Left lobe of liver (tissue), 2 donors: ENCODE measurements around the gene S100A5. TPM values are rescaled to one million over a fixed set of nuclear protein-coding genes. Genes with fewer than 3 reads are reported as not detected.
"Not testable (repeated sequence)": the region's sequence is repeated elsewhere in the genome, so short reads cannot be mapped to it uniquely, and the experiment has no call there.

Source experiments
- ATAC-seq: fragments of 200-7000 bp; cut with Tn5 transposase; one replicate; pipeline ENCODE4 v1.9.1; 2020; ENCODE audit warnings: mild to moderate bottlenecking, moderate library complexity
- DNase-seq: peaks from one replicate; pipeline ENCODE4 v3.0.0-alpha.2; 2020; ENCODE audit warnings: low spot score
- total RNA-seq: library from RNA; stranded (reverse); gene quantifications from one replicate; pipeline ENCODE4 v1.2.1, GENCODE V29; 2021
- donor health status: DM: no; HTN: no; CAD: no; lungs with moderate emphysema.
- donor health status: DM: no; HTN: yes; CAD: no.

Gene S100A5
- total RNA-seq, 1 donor from 2014 or later = not detected

DNA sequence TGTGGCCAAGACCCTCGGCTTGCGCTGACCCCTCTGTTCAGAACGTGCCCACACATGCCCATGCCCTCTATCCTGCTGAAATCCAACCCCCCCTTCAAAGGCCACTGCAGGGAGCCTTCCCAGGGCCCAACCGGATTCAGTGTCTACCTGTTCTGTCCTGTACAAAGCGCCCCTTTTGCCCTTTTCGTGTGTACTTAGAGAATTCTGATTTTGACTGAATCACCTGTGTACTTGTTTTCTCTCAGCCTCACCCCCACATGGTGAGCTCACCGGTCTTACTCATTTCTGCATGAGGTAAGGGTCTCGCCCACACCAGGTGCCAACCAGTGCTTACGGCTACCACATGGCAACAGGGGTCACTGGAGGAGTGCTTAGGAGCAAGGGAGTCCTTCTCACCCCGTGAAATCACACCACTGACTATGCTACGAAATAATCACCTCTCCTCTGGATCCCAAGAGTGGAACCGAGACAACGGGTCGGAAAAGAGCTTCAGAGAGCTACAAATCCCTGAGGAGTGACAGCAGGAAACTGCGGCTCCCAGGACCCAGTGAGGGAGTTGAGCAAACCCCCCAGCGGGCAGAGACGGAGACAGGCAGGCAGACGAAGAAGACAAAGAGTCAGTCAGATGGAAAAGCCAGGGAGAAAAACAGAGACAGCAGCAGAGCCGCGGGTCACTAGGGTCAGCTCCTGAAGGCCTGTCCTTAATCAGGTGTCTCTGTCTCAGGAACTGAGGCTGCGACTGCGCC lies 27.1 kb upstream of the S100A5 start:
- ATAC-seq (no peak), DNase-seq (no peak)

DNA sequence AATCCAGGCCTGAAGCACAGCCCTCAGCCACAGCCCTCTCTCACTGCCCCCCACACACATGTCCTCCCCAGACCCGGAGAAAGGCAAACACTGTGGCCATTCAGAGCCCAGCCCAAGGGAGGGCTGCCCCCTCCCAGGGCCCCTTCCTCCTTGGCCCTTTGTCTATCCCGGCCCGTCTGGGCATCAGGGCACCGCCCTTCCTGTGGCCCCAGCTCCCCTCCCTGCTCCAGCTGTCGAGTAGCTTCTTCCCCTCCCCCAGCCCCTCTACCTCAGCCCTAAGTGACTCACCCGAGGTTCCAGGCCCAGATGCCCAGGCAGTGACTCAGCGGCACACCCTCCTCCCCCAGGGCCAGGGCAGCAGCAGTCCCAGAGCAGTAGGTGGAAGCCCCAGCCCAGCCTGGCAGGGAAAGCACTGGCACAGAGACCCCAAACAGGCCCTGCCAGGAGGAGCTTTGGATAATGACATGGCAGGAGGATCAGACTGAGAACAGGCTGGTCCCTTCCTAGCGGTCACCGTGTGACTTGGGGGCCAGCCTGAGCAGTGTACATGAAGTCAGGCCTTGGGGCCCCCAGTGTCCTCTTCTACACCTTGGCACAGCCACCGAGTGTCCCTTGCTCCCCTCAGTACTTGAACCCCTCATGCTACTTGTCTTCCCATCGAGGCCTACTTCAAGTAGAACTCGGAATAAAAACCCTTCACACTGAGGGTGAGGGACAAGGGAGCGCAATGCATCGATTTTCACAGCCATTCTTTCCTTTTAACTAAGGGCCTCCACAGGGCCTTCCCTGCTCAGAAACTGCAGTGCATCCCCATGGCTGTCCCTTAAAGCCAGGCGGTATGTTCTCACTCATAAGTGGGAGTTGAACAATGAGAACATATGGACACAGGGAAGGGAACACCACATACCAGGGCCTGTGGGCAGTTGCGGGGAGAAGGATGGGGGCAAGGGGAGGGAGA lies 26.0 kb upstream of the S100A5 start:
- DNase-seq (peak; percentile 73), ATAC-seq (peak; percentile 58)

DNA sequence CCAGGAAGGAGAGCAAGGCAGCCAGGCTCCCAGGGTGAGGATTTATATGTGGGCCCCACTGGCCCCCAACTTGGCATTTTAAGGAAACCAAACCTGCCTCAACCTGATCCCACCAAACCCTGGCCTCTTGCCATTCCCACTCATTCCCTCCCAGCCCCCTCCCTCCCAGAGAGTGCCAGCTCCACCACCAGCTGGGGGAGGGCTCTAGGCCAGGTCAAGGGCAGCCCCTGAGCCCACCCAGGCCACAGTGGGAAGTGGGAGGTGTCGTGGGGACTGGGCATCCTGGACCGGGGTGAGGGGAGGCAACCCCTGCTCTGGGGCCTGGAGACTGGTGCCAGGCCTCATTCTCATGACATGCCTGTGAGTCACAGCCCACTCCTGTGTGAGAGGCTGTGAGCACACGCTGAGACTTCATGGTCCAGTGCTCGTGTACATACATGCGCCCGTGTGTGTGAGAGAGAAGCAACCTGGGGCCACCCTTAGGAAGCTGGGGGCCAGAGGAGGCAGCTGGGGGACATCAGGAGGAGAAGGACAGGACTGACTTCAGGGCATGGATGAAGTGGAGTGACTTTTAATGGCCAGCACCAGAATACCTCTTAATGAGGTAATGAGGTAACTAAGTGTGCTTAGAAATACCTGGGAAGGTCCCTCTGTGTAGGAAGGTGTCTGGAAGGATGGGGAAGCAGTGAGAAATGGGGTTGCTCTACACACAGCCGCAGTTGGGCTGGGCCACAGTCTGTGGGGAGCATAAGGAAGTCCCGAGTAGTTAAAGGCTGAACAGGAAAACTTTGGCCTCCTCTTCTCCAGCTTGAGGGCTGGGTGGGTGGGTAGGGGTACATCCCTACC lies 25.0 kb upstream of the S100A5 start, which contains the start of gene S100A2:
Gene S100A2, minus strand, starts transcription at position 316 of the 846 bp plus-strand sequence. CDS start 1,967 bp downstream, outside the sequence.
- DNase-seq = no peak
- peak; percentile 3 for ATAC-seq

DNA sequence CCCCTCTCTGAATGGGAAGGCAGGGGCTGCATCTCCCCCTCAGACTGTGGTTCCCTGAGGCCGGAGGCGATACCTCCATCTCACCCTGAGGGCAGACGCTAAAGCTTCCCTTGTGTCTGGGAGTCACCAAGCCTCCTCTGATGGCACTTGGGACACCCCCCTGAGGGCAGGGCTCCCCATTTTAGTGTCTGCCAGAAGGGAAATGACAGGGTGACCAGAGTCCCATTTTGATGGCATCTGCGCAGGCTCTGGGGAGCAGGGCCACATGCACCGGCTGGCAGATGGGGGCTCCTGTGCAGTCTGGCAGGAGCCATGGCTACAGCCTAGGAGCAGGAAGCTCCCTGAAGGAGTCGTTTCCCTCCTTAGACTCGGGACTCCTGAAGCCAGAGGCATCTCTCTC lies 23.3 kb upstream of the S100A5 start:
- DNase-seq (no peak), ATAC-seq (no peak)

DNA sequence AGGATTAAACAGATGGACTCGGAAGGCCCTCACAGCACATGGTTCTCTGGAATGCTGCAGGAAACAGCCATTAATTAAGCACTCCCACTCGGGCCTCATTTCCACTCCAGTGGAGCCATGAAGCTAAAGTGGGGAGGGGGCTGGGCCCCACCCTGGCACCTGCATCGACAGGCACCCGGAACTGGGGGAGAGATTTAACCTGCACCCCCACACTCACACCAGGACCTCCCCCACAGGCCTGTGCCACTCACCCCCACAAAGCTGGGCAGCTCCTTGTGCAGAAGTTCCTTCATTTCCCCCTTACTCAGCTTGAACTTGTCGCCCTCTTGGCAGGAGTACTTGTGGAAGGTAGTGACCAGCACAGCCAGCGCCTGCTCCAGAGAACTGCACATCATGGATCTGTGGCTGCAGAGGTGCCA lies 22.8 kb upstream of the S100A5 start:
- DNase-seq (no peak), ATAC-seq (no peak)

DNA sequence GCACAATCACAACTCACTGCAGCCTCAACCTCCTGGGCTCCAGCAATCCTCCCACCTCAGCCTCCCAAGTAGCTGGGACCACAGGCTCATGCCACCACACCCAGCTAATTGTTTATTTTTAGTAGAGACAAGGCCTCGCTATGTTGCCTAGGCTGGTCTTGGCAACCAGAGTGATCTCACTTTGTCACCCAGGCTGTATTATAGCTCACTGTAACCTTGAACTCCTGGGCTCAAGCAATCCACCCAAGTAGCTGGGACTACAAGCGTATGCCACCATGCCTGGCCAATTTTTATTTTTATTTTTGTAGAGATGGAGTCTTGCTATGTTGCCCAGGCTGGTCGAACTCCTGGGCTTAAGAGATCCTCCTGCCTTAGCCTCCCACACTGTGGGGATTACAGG lies 21.3 kb upstream of the S100A5 start:
- not testable (repeated sequence) for ATAC-seq, DNase-seq

DNA sequence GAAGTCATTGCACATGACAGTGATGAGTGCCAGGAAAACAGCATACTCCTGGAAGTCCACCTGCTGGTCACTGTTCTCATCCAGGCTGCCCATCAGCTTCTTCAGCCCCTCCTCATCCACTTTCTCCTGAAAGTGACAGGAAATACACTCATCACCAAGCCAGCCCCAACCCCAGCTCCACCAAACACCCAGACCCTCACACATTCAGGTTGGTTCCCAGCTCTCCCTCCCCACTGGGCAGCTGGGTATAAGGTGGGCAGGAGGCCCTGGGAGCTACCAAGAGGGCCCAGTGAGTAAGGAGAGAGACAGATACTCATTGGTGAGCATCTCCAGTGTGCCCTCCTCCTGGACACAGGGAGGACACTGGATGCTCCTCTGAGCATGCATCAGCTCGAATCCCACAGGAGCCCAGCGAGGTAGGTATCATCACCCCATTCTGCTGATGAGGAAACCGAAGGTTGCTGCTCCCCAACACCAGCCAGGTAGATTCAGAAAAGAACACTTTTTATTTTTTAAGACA lies 20.8 kb upstream of the S100A5 start:
- no peak for DNase-seq
- no peak for ATAC-seq

DNA sequence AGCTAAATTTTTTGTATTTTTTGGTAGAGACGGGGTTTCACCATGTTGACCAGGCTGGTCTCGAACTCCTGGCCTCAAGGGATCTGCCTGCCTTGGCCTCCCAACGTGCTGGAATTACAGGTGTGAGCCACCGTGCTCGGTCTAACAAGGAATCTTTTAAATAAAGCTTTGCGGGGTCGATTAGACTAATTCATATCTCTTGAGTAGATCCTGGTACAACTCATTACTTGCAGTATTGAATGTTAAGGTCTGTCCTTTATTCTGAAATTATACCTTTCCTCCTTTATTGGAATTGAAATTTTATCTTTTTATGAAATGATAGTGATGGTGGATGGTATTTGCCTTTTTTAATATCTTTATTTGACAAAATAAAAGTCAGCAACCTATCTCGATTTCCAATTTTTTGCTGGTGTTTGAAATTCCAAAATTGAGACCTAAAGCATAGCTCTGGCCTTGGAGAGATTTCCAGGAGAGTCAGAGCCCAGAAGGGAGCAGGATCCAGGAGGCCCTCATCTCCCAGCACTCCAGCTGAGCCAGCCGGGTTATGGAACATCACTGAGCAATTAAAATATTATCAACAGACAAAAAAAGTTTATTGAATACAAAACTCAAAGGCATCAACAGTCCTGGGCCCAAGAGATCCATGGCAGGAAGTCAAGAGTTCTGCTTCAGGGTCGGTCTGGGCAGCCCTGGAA lies 20.2 kb upstream of the S100A5 start:
- DNase-seq (no peak), ATAC-seq (no peak)

DNA sequence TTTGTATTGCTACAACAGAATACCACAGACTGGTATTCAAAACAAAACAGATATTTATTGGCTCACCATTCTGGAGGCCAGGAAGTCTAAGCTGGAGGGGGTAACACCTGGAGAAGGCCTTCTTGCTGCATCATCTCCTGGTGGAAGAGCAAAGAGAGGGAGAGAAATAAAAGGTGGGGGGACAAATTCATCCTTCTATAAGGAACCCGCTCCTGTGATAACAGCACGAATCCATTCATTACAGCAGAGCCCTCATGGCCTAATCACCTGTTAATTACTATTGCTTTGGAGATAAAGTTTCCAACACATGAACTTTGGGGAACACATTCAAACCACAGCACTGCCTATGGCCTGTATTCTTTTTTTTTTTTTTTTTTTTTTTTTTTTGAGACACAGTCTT lies 19.5 kb upstream of the S100A5 start:
- ATAC-seq (no peak), DNase-seq (no peak)

DNA sequence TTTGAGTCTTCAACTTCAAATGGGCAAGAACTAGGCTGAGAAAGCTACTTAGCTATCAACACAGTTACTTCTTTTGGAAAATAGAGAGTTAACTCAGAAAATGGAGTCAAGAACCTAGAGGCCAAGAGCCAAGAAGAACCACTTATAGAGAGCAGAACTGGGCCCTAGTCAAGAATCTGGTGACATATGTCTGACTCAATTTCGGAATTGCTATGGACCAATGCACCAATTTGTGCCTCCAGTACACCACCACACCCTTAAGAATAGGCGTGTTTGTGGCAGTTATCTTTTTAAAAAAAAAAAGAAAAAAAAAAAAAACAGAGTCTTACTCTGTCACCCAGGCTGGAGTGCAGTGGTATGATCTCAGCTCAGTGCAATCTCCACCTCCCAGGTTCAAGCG lies 17.1 kb upstream of the S100A5 start:
- no peak for ATAC-seq
- DNase-seq = no peak

DNA sequence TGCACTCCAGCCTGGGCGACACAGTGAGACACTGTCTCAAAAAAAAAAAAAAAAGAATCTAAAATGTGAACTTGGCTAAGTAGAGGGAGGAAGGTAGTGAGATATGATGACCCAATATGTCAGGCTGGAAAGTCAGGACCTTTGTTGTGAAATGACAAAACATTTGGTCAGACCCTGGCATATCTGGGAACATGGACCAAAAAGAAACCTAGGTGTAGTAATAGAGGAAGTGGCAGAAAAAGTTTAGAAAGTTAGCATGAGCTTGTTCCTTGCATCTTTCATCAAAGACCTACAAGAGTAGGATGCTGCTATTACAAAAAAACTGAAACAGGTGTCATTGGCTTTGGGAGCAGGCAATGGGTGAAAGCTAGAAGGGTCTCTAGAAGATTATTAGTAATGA lies 15.6 kb upstream of the S100A5 start:
- ATAC-seq = no peak
- DNase-seq = no peak

DNA sequence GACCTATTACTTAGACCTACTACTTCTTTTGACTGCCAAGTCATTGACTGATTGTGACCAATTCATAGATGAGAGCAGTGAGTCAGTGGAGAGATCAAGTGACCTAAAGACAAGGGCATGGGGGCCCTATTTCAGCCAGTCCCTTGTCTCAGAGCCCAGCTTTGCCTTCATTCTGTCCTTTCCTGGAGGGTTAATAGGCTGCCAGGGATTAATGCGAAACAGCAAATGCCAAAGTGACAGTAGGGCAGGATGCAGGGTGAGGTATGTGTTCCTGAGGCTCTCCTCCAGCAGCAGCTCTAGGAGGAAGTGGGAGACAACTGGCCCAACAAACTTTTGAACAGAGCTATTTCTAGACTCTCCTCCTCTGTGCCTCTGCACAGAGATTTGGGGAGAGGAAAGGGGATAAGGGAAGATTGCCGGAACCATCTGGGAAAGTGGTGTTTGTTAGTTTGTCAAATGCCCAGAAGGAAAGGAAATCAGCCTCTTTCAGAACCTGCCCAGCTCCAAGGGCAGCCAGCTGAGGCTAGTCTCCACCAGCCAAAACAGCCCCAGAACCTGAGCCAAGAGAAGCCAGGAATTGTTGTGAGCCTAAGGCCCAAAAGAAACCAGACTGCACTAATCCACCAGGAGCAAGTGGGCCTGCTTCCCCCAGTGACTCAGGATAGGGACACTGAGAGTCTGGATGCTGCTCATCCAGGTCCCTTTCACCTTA lies 13.3 kb upstream of the S100A5 start:
- ATAC-seq = no peak

DNA sequence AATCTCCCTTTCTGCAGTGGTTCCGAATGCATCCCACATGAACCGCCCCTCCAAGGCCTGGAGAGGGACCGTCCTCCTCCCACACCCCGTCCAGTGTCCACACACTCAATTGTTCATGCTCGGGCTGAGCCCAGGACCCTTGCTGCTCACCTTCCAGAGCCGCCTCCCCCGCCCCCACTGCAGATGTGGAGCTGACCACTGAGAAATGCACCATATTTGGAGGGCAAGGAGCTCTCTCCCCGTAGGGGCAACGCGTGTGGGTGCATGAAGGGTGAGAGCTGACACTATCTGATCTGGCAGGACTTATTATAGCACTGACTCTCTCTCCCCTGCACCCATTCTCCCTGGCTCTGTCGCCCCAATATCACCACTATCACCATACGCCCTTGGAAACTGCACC lies 12.4 kb upstream of the S100A5 start:
- ATAC-seq = no peak
- no peak for DNase-seq

More for the DNA sequence above, 13.3 kb upstream of the S100A5 start:
- no peak for DNase-seq

DNA sequence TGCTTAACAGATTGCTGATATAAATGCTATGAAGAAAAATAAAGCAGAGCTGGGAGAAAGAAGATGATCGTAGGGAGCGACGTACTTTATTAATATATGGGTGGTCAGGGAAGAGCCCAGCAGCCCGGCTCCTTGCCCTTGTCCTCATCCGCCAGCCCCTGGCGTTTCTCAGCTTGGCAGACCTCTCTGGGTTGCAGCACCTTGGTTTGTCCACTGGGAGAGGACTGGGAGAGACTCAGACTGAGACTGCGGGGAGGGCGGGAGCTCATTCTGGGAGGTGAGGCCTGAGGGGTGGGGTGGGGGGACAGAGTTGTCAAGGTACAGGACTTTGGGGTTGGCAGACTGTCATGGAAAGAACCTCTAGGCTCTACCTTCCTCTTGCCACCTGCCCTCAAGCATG lies 11.6 kb upstream of the S100A5 start:
- no peak for ATAC-seq

DNA sequence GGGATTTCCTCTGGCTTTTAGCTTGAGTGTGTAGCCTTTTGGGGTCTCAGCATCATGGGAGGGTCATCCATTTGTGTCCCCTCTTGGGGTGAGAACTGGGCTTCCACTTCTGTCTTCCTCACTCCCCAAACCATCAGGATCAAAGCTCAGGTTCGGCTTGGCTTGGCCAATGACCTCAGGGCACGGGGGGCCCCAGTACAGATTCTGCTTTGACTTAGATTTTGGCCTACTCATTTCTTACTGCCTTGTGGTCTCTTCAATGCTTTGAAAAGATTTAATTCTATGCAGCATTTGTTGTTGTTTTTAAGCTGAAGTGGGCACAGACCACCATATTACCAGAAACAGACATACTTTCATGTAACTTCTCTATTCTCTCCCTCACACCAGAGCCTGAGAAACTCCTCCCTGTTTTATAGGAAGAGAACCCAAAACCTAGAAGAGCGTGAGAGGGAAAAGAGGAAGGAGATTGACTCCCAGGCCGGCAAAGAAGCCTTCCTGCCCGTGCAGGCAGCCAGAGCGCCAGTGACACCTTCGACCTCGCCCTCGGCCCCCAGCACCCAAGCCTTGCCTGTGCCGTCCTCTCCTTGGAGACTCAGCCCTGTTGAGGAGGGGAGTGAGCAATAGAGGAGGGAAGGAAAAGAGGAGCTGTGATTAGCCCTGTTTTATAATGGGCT lies 10.2 kb upstream of the S100A5 start:
- ATAC-seq = no peak

More for the DNA sequence above, 11.6 kb upstream of the S100A5 start:
- no peak for DNase-seq

DNA sequence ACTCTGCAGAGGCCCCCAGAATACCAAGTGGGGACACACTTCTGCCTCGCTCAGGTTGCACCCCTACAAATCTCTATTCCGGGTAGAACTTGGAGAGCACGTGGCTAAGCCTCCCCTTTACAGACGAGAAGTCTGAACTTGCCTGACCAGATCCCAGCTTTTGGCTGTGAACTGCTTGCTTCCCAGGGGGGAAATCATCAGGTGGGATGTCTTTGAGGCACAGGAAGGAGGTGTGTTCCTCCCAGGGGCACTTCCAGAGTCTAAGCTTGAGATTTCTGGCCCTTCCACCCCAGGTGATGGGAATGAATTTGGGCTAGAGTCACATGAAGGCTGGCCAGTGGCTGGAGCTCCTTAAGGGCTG lies 9.6 kb upstream of the S100A5 start:
- DNase-seq (no peak), ATAC-seq (no peak)

More for the DNA sequence above, 10.2 kb upstream of the S100A5 start:
- DNase-seq = no peak

DNA sequence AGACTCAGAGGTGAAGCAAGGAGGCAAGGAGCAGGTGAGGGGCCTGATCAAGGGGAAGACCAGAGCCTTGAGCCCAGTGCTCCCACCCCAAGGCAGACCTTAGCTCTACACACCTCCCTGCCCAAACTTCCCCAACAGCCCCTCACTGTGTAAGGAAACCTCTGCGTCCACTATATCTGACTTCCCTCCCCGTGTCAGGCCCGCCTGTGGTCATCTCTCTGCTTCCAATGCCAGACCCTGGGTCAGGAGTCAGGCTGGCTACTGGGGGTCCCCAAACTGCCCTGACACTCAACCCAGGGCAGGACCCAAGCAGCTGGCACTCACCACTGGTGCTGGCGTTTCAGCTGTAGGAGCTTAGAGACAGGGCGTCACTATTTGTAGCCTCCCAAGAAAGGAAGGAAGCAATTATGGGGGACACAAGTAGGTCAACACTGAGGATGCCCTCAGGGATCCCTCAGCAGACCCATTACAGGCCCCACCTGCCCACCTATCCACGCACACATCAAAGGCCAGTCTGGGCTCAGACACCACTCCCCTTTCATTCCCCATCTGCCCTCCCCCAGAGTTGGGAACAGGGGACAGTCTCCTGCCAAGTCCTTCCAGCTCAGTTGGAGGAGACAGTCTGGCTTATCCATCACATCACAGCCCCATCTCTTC lies 9.1 kb upstream of the S100A5 start:
- ATAC-seq (no peak), DNase-seq (no peak)
